C4-2B (cell line): Measurements from ENCODE around the gene CLDN15.

ENCODE experiments used
- H3K27ac ChIP-seq: fragments of 450-650 bp; 2 replicates; pipeline ENCODE4 v1.5.1; 2017
- CTCF ChIP-seq: fragments of 450-650 bp; conservative IDR thresholded peaks from 2 replicates; pipeline ENCODE4 v1.5.1; 2017; ENCODE audit warnings: mild to moderate bottlenecking
- ZFX ChIP-seq: fragments of 450-650 bp; IDR thresholded peaks from 2 replicates; pipeline ENCODE4 v1.6.1; 2017

Gene CLDN15

GRCh38 chr7:101235522-101235921 lies 2.1 kb downstream of the CLDN15 start:
- no peak overlapping the region for H3K27ac ChIP-seq
- TF ChIP-seq CTCF (no peak), ZFX (no peak)

- no peak overlapping the region for H3K27ac ChIP-seq
- no peak for TF ChIP-seq CTCF
- no peak for TF ChIP-seq ZFX
Measured at GRCh38 chr7:101235050-101235449, 2.6 kb downstream of the CLDN15 start.

- no peak overlapping the region for H3K27ac ChIP-seq
- TF ChIP-seq ZFX (no peak), CTCF (no peak)
Measured at GRCh38 chr7:101234636-101235035, 3.0 kb downstream of the CLDN15 start.

- TF ChIP-seq ZFX (no peak), CTCF (no peak)
- no peak overlapping the region for H3K27ac ChIP-seq
Measured at GRCh38 chr7:101233907-101234547, 3.6 kb downstream of the CLDN15 start.

GRCh38 chr7:101232141-101232850 lies 5.3 kb downstream of the CLDN15 start:
- 0 out of 2 replicates have a peak, but pooled peaks have one; percentile 11 for TF ChIP-seq ZFX
- no peak for TF ChIP-seq CTCF
- peak overlapping the region; percentile 63 for H3K27ac ChIP-seq

- no peak for TF ChIP-seq CTCF
- TF ChIP-seq ZFX, result no peak
- H3K27ac ChIP-seq, result peak overlapping the region; percentile 63
Measured at GRCh38 chr7:101231644-101232043, 6.0 kb downstream of the CLDN15 start.

- TF ChIP-seq ZFX (no peak), CTCF (no peak)
Measured at GRCh38 chr7:101226721-101227120, 10.9 kb downstream of the CLDN15 start.

More at GRCh38 chr7:101226721-101227120, 10.9 kb downstream of the CLDN15 start:
- no peak overlapping the region for H3K27ac ChIP-seq
